ENCODE measurements around the gene SLC4A5.

DNA sequence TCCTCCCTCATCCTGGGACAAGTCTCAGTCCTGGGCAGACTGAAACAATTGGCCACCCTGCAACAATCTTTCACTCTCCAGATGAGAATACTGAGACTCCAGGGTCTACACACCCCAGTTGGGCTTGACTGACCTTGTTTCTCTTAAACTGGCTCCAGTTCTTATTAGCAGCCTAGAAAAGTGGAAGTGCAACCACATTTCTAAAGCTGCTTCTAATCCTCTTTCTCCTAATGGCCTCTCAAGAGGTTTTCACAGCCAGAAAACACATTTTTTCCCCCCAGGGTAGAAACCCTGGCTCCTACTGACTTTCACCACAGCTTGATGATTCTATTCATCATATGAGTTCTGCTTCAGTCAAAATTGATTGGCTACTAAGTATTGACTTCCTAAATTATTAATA lies 45.8 kb downstream of the SLC4A5 start:
- TF ChIP-seq, protein P1, sequence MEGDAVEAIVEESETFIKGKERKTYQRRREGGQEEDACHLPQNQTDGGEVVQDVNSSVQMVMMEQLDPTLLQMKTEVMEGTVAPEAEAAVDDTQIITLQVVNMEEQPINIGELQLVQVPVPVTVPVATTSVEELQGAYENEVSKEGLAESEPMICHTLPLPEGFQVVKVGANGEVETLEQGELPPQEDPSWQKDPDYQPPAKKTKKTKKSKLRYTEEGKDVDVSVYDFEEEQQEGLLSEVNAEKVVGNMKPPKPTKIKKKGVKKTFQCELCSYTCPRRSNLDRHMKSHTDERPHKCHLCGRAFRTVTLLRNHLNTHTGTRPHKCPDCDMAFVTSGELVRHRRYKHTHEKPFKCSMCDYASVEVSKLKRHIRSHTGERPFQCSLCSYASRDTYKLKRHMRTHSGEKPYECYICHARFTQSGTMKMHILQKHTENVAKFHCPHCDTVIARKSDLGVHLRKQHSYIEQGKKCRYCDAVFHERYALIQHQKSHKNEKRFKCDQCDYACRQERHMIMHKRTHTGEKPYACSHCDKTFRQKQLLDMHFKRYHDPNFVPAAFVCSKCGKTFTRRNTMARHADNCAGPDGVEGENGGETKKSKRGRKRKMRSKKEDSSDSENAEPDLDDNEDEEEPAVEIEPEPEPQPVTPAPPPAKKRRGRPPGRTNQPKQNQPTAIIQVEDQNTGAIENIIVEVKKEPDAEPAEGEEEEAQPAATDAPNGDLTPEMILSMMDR (IDR thresholded peaks at IDR 0.05), result no peak
- no peak for TF ChIP-seq POLR2A (IDR thresholded peaks at IDR 0.05)
- no peak for TF ChIP-seq POLR2AphosphoS5 (IDR thresholded peaks at IDR 0.05)

Data from prostate gland (tissue), 2 donors.